RKO (cell line): ENCODE measurements around the gene NLRP1.
A peak's percentile ranks its signal among the peaks of the same experiment; 100 is the strongest.

ENCODE experiments used
- DNase-seq: peaks from one replicate; pipeline ENCODE4 v3.0.0-alpha.2; 2016; ENCODE audit warnings: low spot score

The NLRP1 gene

DNA sequence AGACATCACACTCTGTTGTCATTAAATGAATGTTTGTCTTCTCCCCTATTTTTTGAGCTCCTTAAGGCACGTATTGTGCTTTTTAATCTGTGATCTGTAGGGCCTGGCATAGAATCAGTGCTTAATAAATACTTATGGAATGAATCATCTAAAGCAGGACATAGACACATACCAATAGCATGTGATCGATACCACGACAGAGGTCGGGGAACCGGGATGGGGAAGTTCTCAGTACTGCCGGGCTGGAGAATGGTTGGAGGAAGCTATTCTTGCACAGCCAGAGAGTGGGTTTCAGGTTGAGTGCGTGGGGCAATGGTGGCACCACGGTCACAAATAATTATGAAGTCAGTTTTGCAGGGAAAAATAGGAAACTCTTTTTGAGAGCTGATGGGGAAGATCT, 26.8 kb downstream of the NLRP1 start:
- no peak for DNase-seq

DNA sequence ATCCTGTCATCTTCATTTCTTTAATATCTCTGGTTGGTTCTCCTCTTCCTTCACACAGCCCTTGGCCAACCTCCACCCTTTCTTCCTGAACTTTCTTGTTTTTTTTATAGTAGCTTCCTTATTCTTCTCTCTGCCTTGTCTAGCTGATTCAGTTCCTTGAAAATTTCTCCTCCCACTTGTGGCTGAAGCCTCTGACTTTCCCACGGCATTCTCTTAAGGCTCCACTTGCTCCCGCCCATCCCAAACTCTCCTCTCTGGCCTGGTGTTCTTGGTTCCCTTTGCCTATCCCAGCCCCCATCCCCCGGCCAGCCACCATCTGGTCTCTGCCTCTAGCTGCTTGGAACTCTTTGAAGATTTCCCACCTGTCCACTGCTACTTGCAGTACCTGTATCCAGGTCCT, 29.1 kb downstream of the NLRP1 start:
- DNase-seq, result no peak

DNA sequence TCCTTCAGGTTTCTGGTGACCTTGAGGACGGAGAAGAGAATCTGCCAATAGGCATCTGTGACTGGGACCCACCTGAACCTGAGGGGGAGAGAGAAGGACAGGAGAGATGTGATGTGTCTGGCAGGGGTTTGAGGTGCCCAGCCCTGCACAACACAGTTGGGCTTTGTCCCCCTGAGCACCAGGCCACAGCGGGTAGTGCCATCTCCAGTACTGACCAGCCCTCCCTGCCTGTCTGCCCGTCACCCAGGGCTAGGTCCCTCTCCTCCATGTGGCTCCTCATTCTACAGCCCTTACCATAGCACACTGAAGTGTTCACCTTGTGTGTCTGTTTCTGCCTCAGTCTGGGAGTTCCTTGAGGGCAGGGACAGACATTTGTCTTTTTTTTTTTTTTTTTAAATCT, 30.8 kb downstream of the NLRP1 start:
- no peak for DNase-seq

DNA sequence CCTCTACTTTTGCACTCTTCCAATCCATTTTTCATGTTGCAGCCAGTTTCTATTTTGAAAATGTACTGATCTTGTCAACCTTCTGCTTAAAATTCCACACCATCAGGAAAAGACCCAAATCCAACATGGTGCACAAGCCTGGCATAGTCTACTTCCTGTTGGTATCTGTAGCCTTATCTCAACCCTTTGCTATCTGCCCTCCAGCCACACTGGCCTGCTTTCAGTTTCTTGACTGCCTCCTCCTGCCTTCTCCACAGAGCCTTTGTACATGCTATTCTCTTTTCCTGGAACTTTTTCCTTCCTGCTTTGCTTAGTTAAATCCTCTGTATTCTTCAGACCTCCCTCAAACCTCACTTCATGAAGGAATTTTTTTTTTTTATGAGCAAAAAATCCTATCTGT, 31.5 kb downstream of the NLRP1 start:
- no peak for DNase-seq

DNA sequence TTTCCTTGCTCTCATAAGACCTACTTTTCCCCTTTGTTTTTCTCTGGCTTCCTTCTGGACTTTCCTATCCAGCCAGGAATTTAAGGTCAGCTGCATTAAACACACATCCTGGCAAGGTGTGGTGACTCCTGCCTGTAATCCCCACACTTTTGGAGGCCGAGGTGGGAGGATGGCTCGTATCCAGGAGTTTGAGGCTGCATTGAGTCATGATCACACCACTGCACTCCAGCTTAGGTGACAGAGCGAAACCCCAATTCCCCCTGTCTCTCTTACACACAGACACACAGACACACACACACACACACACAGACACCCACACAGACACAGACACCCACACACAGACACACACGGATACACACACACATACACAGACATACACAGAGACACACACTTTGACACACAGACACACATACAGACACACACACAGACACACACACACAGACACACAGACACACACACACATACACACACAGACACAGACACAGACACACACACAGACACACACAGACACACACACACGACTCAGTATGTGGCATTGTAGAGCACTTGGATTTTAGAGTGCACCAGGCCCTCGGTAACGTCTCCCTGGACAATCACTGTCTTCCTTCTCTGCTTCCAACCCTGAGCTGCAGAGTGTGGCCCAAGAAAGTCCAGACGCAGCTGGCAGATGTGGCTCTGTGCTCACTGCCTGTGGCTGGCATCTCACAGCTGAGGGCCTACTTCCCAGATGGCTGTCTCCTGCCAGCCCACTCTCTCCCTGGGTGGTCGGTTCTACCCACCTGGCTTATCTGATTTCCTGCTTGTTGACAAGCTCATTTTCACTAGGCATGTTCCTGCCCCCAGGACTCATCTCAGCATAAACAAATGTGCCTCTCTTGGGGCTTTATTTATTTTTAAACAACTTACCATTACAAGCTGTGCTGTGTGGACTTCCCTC, 39.0 kb downstream of the NLRP1 start:
- no peak for DNase-seq

DNA sequence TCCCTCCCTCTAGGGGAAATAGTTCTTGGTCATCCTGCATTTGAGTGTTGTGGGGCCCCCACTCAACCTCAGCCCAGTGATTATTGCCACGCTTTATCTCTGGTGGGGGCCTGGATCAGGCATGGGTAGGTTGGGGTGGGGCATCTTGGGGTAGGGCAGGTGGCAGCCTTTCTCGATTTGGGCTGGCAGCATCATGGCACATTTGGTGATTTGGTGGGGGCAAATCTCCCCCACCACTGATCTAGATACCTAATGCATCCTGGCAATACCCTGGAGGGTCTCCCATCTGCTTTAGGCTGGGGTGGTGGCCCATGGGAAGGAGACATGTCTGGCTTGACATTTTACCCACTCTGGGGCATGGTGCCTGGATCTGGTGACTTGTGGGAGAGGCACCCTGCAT, 40.2 kb downstream of the NLRP1 start:
- no peak for DNase-seq

DNA sequence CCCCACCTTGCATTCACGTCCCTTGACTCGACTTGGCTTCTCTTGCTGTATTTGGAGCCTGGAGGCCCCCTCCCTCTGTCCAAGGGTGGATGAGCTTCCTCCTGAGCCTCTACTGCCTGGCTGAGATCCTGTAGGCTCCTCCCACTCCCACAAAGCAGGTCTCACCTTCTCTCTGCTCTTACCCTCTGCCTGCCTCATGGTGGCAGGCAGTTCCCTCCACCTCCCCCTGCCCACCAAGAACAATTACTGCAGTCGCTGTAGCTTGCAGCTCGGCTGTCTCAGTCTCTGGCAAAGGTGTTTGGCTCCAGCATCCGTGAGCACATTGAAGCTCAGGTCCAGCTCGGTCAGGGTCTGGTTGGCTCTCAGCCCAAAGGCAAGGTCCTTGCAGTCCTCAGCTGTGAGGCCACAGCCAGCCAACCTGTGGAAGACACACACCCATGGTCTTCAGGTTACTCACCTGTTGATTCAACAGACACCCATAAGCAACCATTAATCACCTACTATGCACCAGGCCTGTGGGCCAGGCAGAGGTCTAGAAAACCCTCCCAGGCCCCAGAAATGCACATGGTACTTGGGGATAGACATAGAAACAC, 42.6 kb downstream of the NLRP1 start:
- DNase-seq, result no peak

DNA sequence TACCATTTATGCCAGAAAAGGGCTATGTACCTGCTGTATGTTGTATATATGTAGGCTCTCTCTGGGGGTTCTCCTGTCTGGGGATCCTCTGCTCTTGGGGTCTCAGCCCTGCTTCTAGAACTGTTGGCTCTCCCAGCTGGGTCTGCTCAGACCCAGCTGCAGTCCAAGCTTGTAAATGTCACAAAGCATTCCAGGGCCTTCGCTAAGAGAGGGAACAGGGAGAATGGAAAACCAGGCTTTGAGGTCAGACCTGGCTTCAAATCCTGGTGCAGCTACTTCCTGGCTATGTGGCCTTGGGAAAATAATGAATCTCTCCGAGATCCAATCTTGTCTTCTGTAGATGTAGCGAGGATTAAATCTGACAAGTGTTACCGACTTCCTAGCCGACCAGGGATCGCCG, 44.0 kb downstream of the NLRP1 start:
- DNase-seq, result no peak

DNA sequence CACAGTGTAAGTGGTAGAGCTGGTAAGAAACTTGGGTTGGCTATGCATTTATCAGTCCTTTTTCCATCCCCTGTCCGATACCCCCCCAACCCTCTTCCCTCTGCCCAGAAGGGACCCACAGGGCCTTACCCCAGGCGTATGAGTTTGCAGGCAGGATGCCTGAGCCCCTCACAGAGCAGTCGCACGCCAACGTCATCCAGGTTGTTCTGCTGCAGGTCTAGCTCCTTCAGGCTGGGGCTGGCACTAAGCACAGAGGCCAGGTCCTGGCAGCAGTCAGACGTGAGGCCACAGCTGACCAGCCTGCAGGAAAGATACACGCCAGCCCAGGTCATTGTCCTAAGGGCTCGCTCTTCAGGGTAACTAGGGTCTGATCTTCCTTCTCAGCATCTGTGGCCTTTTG, 45.0 kb downstream of the NLRP1 start:
- no peak for DNase-seq

DNA sequence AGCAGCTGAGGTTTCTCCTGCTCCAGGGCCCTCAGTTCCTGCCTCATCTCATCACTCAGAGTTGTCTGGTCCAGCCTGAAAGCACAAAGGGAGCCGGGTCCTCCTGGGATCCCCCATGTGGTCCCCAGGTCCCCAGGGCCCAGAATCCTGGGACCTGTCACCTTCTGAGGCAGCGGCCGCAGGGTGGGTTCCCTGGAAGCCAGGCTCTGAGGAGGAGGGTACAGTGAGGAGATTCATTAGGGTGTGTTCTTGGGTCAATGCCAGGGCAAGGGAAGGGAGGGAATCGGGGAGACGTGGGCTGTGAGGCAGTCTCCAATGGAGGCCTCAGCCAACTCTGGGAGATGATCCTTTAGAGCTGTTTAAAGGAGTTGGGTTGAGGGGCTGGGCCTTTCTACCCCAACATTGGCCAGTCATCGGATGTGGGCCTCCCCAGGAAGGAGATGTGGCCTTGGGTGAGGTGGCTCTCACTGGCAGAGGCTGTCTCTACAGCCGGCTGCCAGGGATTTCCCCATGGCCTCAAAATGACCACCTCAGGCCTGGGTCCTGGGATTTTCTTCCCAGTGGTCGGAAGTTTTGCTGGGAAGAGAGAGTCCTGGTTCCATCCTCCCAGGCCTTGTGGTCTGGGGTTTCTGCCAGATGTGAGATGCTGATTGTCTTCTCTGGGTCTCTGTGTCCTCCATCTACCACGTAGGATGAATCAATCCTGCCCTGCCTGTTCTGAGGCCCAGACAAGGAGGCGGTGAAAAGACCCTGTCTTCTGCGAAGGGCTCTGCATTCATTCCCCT, 47.3 kb downstream of the NLRP1 start:
- no peak for DNase-seq

DNA sequence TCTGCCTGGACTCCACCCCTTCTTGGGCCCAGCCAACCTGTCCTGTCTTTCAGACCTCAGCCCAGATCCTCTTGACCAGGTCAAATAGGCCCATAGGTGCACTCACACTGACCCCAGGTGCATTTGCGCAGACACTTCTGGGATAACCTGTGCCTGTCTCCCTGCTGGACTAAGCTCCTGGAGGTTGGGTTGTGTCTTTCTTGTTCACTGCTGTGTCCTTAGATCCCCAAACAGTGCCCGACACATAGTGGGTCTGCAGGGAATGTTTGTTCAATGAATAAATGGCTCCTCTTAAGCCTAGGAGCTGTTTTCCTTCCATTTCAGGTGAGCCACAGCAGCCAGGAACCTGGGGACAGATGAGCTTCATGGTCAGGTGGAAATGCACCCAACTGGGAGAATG, 48.9 kb downstream of the NLRP1 start:
- no peak for DNase-seq

DNA sequence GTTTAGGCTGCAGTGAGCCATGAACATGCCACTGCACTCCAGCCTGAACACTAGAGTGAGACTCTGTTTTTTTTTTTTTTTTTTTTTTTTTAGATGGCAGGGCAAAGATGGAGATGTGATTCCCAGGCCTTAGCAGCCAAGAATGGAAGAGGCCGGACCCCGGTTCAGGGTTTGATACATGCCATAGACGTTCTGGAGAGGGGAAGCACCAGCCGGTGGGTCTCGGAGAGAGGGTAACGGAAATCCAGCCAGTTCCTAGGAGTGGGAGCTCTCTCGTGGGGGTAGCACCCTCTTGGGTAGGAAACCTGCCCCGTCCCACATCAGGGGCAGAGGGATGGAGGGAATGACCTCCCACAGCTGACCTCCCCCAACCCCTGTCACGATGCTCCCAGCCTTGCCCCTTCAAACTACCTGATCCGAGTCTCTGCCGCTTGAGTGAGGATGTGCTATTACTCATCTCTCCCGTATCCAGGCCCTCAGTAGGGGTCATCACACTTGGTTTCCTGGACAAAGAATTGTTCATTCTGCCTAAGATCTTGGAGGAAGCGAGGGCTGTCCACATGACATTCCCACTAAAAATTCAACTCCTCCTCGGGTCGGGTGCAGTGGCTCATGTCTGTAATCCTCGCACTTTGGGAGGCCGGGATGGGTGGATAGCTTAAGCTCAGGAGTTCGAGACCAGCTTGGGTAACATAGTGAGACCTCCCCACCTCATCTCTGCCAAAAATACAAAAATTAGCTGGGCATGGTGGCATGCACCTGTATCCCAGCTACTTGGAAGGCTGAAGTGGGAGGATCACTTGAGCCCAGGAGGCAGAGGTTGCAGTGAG, 50.6 kb downstream of the NLRP1 start:
- DNase-seq, result no peak

DNA sequence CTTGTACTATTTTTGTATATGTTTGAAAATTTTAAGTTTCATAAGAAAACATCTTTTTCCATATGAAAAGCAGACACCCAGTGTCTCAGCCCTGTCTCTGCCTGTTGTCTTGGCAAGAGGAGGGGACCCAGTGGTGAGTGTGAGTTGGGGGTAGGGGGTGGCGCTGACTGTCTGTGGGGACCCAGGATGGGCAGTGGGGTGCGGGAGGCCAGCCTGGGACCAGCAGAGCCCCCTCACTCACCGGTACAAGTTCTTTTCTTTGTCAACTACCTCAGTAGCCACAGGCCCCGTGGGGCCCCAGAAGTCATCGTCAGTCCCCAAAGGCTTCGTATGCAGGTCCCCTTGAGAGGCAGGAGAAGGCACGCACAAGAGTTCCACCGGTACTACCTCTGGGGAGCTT, 51.7 kb downstream of the NLRP1 start:
- no peak for DNase-seq

DNA sequence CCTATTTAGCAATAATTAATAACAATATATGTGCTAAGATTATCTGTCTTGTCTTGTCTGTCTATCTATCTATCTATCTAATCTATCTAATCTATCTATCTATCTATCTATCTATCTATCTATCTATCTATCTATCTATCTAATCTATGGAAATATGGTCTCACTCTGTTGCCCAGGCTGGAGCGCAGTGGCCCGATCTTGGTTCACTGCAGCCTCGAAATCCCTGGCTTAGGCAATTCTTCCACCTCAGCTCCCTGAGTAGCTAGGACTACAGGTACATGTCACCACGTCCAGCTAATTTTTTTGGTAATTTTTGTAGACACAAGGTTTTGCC, 53.3 kb downstream of the NLRP1 start:
- DNase-seq, result no peak

DNA sequence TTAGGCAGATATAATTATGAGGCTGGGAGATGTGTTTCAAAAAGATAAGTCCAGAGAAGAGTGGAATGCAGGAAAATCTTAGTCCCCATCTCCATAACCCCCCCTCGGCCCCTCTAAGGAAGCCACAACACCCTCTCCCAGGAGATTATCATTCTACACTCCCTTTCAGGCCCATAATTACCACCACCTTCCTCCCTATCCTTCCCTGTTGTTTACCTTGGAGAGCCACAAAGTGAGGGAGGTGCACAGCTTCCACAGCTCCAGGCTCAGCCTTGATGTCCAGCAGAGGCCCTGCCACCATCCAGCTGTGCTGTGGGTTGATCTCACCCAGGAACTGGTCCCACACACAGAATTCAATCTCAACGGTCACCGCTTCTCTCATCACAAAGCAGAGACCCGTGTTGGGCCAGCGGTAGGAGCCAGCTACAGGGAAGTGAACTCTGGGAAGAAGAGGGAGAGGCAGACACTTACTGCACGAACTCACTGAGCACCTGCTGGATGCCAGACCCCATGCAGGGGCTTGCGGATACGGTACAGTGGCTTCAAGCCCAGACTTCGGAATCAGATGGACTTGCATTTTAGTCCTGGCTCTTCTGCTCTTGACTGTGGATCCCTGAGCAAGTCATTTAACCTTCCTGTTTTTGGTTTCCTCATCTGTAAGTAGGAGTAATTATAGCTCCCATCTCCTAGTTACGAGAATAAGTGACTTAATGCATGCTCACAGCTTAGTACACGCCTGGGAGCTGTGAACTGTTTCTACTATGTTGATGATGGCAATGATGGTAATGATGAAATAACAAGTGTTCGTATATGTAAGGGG, 53.8 kb downstream of the NLRP1 start:
- no peak for DNase-seq

DNA sequence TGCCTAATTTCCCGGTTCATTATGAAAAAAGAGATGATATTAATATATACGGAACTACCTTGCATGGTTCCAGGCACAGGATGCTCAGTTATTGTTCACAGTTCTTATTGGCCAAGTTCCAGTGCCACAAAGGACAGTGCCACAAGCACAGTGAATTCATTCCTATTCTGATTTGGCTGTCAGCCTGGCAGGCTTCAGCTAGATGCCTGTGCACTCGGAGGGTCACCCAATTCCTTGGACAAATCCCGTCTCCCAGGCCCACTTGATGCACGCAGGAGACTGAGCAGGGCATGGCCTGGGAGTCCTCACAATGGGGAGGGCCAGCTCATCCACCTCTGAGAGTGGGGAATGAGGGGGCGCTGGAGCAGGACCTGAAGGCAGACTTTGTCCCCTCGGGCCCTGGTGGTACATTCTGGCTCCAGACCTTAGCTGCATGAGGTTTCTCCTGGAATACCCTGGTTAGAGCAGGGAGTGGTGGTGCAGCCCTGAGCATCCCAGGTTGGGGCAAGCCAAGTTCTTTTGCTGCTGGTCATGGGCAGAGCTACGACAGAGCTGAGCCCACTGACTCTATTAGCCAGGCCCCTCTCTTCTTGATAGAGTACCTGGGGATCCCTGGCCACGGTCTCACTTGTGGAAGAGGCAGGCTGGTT, 56.6 kb downstream of the NLRP1 start:
- DNase-seq, result no peak

DNA sequence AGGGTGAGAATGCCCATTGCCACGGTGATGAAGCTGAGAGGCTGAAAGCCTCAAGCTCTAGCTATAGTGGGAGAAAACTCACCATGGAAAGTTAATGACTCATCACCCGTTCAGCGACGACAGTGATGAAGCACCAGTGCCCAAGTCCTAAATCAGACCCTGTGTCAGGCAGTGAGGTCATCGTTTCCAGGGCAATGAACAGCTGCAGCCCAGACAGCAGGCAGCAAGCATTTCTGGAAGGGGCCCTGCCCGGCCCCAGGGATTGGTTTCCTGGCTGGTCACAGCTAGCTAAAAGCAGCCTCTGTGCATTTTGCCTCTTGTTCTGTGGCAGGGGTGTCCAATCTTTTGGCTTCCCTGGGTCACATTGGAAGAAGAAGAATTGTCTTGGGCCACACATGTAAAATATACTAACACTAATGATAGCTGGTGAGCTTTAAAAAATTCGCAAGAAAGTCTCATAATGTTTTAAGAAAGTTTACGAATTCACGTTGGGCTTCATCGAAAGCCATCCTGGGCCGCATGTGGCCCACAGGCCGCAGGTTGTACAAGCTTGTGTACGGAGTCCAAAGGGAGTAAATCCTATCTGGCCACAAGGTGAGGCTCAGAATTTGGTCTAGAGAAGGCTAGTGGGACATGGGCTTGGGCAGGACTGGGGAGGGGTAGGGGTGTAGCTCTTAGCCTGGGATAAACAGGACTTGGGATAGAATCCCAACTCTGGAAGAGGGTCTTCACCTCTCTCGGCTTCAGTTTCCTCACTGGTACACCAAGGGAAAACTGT, 57.3 kb downstream of the NLRP1 start:
- peak; percentile 95 for DNase-seq

DNA sequence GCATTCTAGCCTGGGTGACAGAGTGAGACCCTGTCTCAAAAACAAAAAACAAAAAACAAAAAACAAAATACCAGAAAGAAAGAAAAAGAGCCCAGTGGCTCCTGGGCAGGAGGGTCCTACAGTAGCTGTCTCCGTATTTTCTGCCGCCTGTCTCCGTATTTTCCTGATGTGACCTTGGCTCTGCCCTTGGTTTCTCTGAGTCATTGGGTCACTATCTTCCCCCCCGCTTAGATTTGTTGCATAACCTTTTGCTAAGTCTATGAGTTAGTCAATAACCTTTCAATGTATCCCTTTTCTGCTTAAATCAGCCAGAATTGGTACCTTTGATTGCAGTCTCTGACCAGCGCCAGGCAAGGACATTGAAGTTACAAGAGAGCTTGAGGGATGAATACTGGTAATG, 61.1 kb downstream of the NLRP1 start:
- no peak for DNase-seq

DNA sequence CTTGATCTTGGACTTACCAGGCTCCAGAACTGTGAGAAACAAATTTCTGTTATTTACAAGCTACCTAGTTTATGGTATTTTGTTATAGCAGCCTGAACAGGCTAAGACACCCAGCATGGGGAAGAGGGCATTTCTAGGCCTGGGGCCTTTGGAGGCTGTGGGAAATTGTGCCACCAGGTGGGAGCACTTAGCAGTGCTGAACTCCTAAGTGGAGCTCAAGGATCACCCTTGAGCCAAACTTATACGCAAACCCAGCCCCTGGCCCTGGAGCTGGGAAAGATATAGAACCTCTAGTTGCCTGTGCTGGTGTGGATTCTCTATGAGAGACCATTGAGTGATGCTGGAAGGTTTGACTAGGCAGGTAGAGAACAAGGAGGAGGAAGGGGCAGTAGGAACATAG, 61.8 kb downstream of the NLRP1 start:
- no peak for DNase-seq
